ENCODE results near the gene PTK7.
"Not testable (repeated sequence)": the region's sequence is repeated elsewhere in the genome, so short reads cannot be mapped to it uniquely, and the experiment has no call there.

PTK7 gene

GRCh38 chr6:43074847-43075669, 1.1 kb upstream of the PTK7 start:
- Histone ChIP-seq H3K36me3 (ENCODE audit: control insufficient read depth in 2 of 2, insufficient read depth in 2 of 2, low read length in 2 of 2) (peaks cover 9 to 26% of the 10 kb centered on the region in 2 donors), H3K27me3 (ENCODE audit: control insufficient read depth in 1 of 2, insufficient read depth in 2 of 2, low read length in 2 of 2) (peaks cover 12 to 26% of the 10 kb centered on the region in 2 donors), H3K9me3 (ENCODE audit: control insufficient read depth in 2 of 2, low read length in 2 of 2) (no peaks in the 10 kb centered on the region), H3K27ac (ENCODE audit: low read length) (no peak overlapping the region), H3K9ac (ENCODE audit: low read length in 2 of 2) (no peak overlapping the region), H3K4me1 (ENCODE audit: control insufficient read depth, insufficient read depth, low read length) (peaks cover 18% of the 10 kb centered on the region), H3K4me3 (ENCODE audit: low read length in 2 of 2) (no peak overlapping the region)

GRCh38 chr6:43076464-43077332, 584 bp downstream of the PTK7 start:
- H3K9me3 ChIP-seq (ENCODE audit: control insufficient read depth in 2 of 2, low read length in 2 of 2): no peaks in the 10 kb centered on the region
- H3K27me3 ChIP-seq (ENCODE audit: control insufficient read depth in 1 of 2, insufficient read depth in 2 of 2, low read length in 2 of 2): peaks cover 12 to 26% of the 10 kb centered on the region in 2 donors
- H3K27ac ChIP-seq (ENCODE audit: low read length): no peak overlapping the region
- H3K9ac ChIP-seq (ENCODE audit: low read length in 2 of 2): no peak overlapping the region
- H3K36me3 ChIP-seq (ENCODE audit: control insufficient read depth in 2 of 2, insufficient read depth in 2 of 2, low read length in 2 of 2): peaks cover 3 to 17% of the 10 kb centered on the region in 2 donors
- H3K4me1 ChIP-seq (ENCODE audit: control insufficient read depth, insufficient read depth, low read length): peaks cover 18% of the 10 kb centered on the region
- peak overlapping the region; percentile 35 to 68 for H3K4me3 ChIP-seq (ENCODE audit: low read length in 2 of 2)

DNA sequence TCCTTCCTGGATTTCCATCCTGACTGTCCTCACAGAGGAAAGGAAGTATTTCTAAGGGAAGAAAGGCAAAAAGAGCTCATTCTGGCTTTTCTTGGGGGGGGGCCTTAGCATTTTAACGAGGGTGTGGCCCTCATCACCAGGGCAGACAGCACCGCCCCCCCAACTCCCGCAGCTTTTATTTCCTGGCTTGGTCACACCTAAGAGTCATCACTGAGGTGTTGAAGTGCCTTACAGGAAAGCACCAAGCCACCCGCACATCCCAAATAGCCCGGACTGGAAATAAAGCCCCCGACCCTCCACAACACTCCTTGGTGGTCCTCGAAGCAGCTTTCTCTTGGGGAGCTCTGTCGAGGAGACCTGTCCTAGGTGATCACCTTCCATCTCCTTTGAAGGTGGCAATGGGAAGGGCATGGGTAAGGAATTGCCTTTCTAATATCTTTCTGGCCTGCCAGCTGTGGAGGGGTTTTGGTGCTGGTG, 1.3 kb downstream of the PTK7 start:
- Histone ChIP-seq H3K9me3 (ENCODE audit: control insufficient read depth in 2 of 2, low read length in 2 of 2) (no peaks in the 10 kb centered on the region), H3K4me1 (ENCODE audit: control insufficient read depth, insufficient read depth, low read length) (peaks cover 18% of the 10 kb centered on the region), H3K4me3 (ENCODE audit: low read length in 2 of 2) (peak overlapping the region; percentile 35 to 68), H3K27me3 (ENCODE audit: control insufficient read depth in 1 of 2, insufficient read depth in 2 of 2, low read length in 2 of 2) (peaks cover 12 to 26% of the 10 kb centered on the region in 2 donors), H3K27ac (ENCODE audit: low read length) (no peak overlapping the region), H3K9ac (ENCODE audit: low read length in 2 of 2) (no peak overlapping the region), H3K36me3 (ENCODE audit: control insufficient read depth in 2 of 2, insufficient read depth in 2 of 2, low read length in 2 of 2) (peaks cover 0 to 13% of the 10 kb centered on the region in 2 donors)

DNA sequence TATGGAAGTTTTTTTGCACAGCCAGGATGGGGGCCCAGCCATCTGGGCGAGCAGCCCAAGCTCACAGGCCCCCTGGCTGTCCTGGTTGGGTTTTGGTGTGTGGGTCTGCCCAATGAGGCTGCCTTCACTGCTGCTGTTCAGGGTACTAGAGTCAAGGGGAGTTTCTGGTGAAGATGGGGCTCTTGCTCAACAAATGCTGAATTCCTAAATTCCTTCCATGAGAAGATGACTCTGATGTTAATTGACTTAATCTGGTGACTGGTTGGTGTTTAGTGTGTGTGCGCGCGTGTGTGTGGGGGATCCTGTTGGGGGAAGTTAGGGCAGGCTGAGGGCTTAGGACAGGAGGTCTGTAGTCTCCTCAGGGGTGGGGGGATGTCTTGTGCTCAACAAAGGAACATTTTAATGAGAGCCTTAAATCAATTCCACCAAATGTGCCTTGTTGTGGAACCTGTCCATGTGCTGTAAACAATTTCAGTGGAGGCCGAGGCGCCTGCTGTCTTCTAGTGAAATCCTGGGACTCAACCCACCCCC, 1.9 kb downstream of the PTK7 start:
- Histone ChIP-seq H3K27me3 (ENCODE audit: control insufficient read depth in 1 of 2, insufficient read depth in 2 of 2, low read length in 2 of 2) (peaks cover 12 to 26% of the 10 kb centered on the region in 2 donors), H3K9me3 (ENCODE audit: control insufficient read depth in 2 of 2, low read length in 2 of 2) (no peaks in the 10 kb centered on the region), H3K36me3 (ENCODE audit: control insufficient read depth in 2 of 2, insufficient read depth in 2 of 2, low read length in 2 of 2) (peaks cover 0 to 8% of the 10 kb centered on the region in 2 donors), H3K27ac (ENCODE audit: low read length) (no peak overlapping the region), H3K4me3 (ENCODE audit: low read length in 2 of 2) (no peak overlapping the region), H3K4me1 (ENCODE audit: control insufficient read depth, insufficient read depth, low read length) (peaks cover 18% of the 10 kb centered on the region), H3K9ac (ENCODE audit: low read length in 2 of 2) (no peak overlapping the region)

DNA sequence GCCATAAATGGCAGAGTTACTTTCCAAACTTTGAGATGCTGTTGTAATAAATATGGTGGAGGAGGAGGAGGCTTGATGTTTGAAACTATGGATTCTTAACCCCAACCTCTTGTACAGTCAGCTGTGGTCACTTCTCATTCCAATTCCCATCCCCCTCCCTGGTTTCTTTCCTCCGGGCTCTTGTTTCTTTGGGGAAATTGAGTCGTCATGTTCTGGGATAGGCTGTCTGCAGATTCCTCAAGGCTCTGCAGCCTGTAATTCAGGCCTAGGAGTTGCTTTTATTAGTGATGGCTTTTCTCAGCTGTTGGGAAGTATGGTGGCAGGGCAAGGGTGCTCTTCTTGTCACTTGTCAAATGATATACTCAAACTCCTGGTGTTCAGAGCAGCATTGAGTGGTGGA, 2.6 kb downstream of the PTK7 start:
- H3K4me1 ChIP-seq (ENCODE audit: control insufficient read depth, insufficient read depth, low read length): peaks cover 22% of the 10 kb centered on the region
- H3K4me3 ChIP-seq (ENCODE audit: low read length in 2 of 2): no peak overlapping the region
- no peaks in the 10 kb centered on the region for H3K9me3 ChIP-seq (ENCODE audit: control insufficient read depth in 2 of 2, low read length in 2 of 2)
- H3K27ac ChIP-seq (ENCODE audit: low read length): no peak overlapping the region
- peaks cover 0 to 6% of the 10 kb centered on the region in 2 donors for H3K36me3 ChIP-seq (ENCODE audit: control insufficient read depth in 2 of 2, insufficient read depth in 2 of 2, low read length in 2 of 2)
- peaks cover 12 to 26% of the 10 kb centered on the region in 2 donors for H3K27me3 ChIP-seq (ENCODE audit: control insufficient read depth in 1 of 2, insufficient read depth in 2 of 2, low read length in 2 of 2)
- H3K9ac ChIP-seq (ENCODE audit: low read length in 2 of 2): no peak overlapping the region

- Histone ChIP-seq H3K36me3 (ENCODE audit: control insufficient read depth in 2 of 2, insufficient read depth in 2 of 2, low read length in 2 of 2) (no peaks in the 10 kb centered on the region), H3K4me1 (ENCODE audit: control insufficient read depth, insufficient read depth, low read length) (peaks cover 17% of the 10 kb centered on the region), H3K27ac (ENCODE audit: low read length) (no peak overlapping the region), H3K9me3 (ENCODE audit: control insufficient read depth in 2 of 2, low read length in 2 of 2) (no peaks in the 10 kb centered on the region), H3K27me3 (ENCODE audit: control insufficient read depth in 1 of 2, insufficient read depth in 2 of 2, low read length in 2 of 2) (peaks cover 10 to 21% of the 10 kb centered on the region in 2 donors), H3K9ac (ENCODE audit: low read length in 2 of 2) (no peak overlapping the region), H3K4me3 (ENCODE audit: low read length in 2 of 2) (no peak overlapping the region)
These were observed 4.9 kb downstream of the PTK7 start for GRCh38 chr6:43081043-43081442.

DNA sequence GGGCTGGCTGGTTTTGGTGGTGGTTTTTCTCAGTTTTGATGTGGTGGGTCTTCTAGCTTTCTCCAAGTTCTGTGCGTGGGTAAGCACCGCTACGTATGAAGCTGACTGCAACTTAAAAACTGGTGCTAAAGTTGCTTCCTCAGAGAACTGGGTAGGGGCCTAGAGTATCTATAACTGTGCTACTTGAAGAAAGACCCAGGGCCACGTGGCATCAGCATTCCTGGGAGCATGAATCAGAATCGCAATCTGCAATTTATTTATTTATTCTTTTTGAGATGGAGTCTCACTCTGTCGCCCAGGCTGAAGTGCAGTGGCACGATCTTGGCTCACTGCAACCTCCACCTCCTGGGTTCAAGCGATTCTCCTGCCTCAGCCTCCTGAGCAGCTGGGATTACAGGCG, 5.8 kb downstream of the PTK7 start:
- not testable (repeated sequence) for H3K9ac ChIP-seq (ENCODE audit: low read length in 2 of 2); H3K4me3 ChIP-seq (ENCODE audit: low read length in 2 of 2); H3K27ac ChIP-seq (ENCODE audit: low read length); H3K4me1 ChIP-seq (ENCODE audit: control insufficient read depth, insufficient read depth, low read length); H3K36me3 ChIP-seq (ENCODE audit: control insufficient read depth in 2 of 2, insufficient read depth in 2 of 2, low read length in 2 of 2); H3K9me3 ChIP-seq (ENCODE audit: control insufficient read depth in 2 of 2, low read length in 2 of 2)
- H3K27me3 ChIP-seq (ENCODE audit: control insufficient read depth in 1 of 2, insufficient read depth in 2 of 2, low read length in 2 of 2): peaks cover 6 to 14% of the 10 kb centered on the region in 2 donors

DNA sequence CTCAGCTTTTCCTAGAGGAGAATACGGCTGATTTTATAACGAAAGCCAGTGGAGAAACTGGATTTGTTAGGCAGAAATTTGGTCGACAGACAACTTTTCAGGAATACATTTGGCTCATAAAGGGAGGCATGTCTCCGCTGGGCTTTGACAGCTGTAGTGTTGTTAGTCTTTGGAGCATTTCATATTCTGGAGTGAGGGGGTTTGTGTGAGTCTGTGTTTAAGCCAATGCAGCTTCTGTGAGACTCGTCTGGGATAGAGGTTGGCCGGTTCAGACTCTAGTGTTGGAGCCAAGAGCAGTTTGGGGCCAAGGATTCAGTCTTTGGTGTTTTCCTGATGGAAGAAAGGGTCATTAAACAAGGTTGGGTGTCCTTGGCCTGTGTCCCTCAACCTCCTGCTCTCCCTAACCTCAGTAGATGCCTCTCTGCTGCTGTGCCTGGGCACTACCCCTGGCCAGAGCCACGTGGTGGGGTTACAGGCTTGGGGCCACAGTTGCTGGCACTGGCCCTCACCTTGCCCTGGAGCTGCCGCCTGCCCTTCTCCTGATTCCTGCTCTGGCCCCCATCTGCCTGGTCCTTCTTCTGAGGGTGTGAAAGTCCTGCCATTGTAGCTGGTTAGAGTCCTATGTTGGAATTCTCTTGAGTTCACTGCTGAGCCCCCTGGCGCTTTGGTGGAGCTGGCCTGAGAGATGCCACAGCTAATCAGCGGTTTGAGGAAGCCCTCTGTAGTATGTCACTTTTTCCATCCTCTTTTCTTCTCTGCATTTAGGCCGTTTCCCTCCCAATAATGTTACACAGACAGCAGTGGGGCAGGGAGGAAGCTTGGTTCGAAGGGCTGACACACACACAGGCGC, 6.9 kb downstream of the PTK7 start:
- H3K4me1 ChIP-seq (ENCODE audit: control insufficient read depth, insufficient read depth, low read length): peaks cover 4% of the 10 kb centered on the region
- no peaks in the 10 kb centered on the region for H3K36me3 ChIP-seq (ENCODE audit: control insufficient read depth in 2 of 2, insufficient read depth in 2 of 2, low read length in 2 of 2)
- H3K27me3 ChIP-seq (ENCODE audit: control insufficient read depth in 1 of 2, insufficient read depth in 2 of 2, low read length in 2 of 2): peaks cover 2 to 3% of the 10 kb centered on the region in 2 donors
- H3K27ac ChIP-seq (ENCODE audit: low read length): no peak overlapping the region
- H3K9me3 ChIP-seq (ENCODE audit: control insufficient read depth in 2 of 2, low read length in 2 of 2): no peaks in the 10 kb centered on the region
- H3K4me3 ChIP-seq (ENCODE audit: low read length in 2 of 2): no peak overlapping the region
- H3K9ac ChIP-seq (ENCODE audit: low read length in 2 of 2): no peak overlapping the region

DNA sequence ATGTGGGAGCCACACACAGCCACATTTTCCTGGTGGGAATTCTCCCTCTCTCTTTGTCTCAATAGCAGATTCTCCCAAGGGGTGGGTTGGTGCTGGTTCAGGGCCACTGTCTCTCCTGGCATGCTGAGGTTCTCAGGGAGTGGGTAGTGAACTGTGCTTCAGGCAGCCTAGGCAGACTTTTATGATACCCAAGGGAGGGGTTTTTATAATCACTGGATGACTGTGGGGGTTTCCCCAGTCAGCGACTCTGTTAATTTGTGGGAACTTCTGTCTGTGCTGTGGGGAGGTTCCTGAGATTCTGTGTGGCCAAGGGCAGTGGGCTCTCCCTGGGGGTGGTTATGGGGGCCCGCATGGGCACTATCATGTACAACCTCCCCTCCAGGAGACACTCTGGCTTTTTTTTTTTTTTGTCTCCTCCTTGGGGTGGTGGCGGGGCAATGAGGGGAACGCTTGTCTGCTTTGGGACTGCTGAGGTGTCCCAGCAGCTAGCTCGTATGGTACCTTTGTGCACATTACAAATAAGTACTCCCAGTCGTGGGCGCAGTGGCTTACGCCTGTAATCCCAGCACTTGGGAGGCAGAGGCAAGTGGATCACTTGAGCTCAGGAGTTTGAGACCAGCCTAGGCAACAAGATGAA, 10.0 kb downstream of the PTK7 start:
- Histone ChIP-seq H3K27me3 (ENCODE audit: control insufficient read depth in 1 of 2, insufficient read depth in 2 of 2, low read length in 2 of 2) (no peaks in the 10 kb centered on the region), H3K9me3 (ENCODE audit: control insufficient read depth in 2 of 2, low read length in 2 of 2) (no peaks in the 10 kb centered on the region), H3K36me3 (ENCODE audit: control insufficient read depth in 2 of 2, insufficient read depth in 2 of 2, low read length in 2 of 2) (no peaks in the 10 kb centered on the region), H3K9ac (ENCODE audit: low read length in 2 of 2) (no peak overlapping the region), H3K27ac (ENCODE audit: low read length) (no peak overlapping the region), H3K4me3 (ENCODE audit: low read length in 2 of 2) (no peak overlapping the region), H3K4me1 (ENCODE audit: control insufficient read depth, insufficient read depth, low read length) (peaks cover 4% of the 10 kb centered on the region)

Data from stomach smooth muscle (tissue), 2 donors.